Activated T-cell treated with anti-CD3 and anti-CD28 coated beads, Interleukin-2, amount 50 U/mL, for 72 hours (primary cell): ENCODE data around the gene SAMD1. TPM values are rescaled to one million over a fixed set of nuclear protein-coding genes. Genes with fewer than 3 reads are reported as not detected.
"Not testable (repeated sequence)": the region's sequence is repeated elsewhere in the genome, so short reads cannot be mapped to it uniquely, and the experiment has no call there.

ENCODE experiments used
- ATAC-seq, 2 donors: fragments of 150-1000 bp; cut with Tn5 transposase; replicated peaks in 1 of 2; 2 replicates each; pipeline ENCODE4 v1.10.0; 2021; ENCODE audit warnings: moderate library complexity in 2 of 2, mild to moderate bottlenecking in 1 of 2
- DNase-seq, 2 donors: peaks; one replicate each; pipeline ENCODE4 v3.0.0; 2021 to 2022; ENCODE audit warnings: mixed read lengths in 1 of 2
- H3K27ac Mint-ChIP-seq: one replicate; pipeline ENCODE4 v1.8.0; 2022; ENCODE audit warnings: mild to moderate bottlenecking, moderate library complexity, mixed read lengths
- H3K27me3 Mint-ChIP-seq: one replicate; pipeline ENCODE4 v1.8.0; 2022; ENCODE audit warnings: low read depth, mixed read lengths
- H3K36me3 Mint-ChIP-seq, 2 donors: one replicate each; pipeline ENCODE4 v1.8.0; 2022; ENCODE audit warnings: mixed read lengths in 2 of 2, mild to moderate bottlenecking in 1 of 2; ENCODE audit not compliant: insufficient read depth in 2 of 2
- H3K4me1 Mint-ChIP-seq: one replicate; pipeline ENCODE4 v1.8.0; 2022; ENCODE audit warnings: low read depth, mixed read lengths
- H3K4me3 Mint-ChIP-seq, 2 donors: one replicate each; pipeline ENCODE4 v1.8.0; 2022; ENCODE audit warnings: mild to moderate bottlenecking in 2 of 2, mixed read lengths in 2 of 2, moderate library complexity in 2 of 2
- H3K9me3 Mint-ChIP-seq, 2 donors: one replicate each; pipeline ENCODE4 v1.8.0; 2022; ENCODE audit warnings: mixed read lengths in 2 of 2
- total RNA-seq, 2 donors: library from RNA; stranded (reverse); gene quantifications; one replicate each; pipeline ENCODE4 v1.2.3, GENCODE V29; 2022

SAMD1 gene
- total RNA-seq, 2 donors from 2014 or later = 41.6 to 77.1 TPM

DNA sequence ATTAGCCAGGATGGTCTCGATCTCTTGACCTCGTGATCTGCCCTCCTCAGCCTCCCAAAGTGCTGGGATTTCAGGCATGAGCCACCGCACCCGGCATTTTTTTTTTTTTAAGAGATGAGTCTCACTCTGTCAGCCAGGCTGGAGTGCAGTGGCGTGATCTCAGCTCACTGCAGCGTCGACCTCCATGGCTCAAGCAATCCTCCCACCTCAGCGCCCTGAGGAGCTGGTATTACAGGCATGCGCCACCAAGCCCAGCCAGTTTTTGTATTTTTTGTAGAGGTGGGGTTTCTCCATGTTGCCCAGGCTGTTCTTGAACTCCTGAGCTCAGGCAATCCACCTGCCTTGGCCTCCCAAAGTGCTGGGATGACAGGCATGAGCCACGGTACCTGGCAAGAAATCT lies 42.7 kb downstream of the SAMD1 start:
- H3K36me3 Mint-ChIP-seq = peaks cover 13 to 33% of the 10 kb centered on the region in 2 donors
- not testable (repeated sequence) for H3K9me3 Mint-ChIP-seq, H3K4me1 Mint-ChIP-seq, DNase-seq, H3K4me3 Mint-ChIP-seq, H3K27me3 Mint-ChIP-seq, ATAC-seq, H3K27ac Mint-ChIP-seq

DNA sequence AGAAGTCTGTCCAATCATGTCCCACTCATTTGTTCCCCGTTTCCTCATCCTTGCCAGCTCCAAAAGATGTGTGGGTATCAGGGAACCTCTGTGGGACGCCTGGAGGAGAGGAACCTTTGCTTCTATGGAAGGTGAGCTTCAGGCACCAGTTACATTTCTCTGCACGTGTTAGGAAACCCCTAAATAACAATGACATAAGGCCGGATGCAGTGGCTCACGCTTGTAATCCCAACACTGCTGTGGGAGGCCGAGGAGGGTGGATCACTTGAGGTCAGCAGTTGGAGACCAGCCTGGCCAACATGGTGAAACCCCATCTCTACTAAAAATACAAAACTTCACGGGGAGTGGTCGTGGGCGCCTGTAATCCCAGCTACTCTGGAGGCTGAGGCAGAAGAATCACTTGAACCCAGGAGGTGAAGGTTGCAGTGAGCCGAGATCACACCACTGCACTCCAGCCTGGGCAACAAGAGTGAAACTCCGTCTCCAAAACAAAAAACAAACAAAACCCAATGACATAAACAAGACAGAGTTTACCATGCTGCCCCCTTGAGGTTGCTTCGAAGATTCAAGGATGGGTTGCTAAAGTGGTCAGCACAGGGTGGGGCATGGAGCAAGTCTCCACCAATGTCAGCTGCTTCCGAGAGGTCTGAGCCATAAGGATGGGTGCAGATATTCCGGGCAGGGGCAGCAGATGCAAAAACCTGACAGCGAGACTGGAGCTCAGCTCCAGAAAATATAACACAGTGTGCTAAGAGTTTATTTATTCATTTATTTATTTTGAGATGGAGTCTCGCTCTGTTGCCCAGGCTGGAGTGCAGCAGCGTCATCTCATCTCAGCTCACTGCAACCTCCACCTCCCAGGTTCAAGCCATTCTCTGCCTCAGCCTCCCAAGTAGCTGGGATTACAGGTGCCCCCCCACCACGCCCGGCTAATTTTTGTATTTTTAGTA lies 47.6 kb downstream of the SAMD1 start:
- not testable (repeated sequence) for H3K9me3 Mint-ChIP-seq, H3K4me3 Mint-ChIP-seq, H3K4me1 Mint-ChIP-seq, H3K27me3 Mint-ChIP-seq
- H3K36me3 Mint-ChIP-seq = peaks cover 2 to 15% of the 10 kb centered on the region in 2 donors
- peak overlapping the region; percentile 18 for H3K27ac Mint-ChIP-seq
- ATAC-seq (peak; percentile 58 to 67), DNase-seq (peak; percentile 36 to 50)

DNA sequence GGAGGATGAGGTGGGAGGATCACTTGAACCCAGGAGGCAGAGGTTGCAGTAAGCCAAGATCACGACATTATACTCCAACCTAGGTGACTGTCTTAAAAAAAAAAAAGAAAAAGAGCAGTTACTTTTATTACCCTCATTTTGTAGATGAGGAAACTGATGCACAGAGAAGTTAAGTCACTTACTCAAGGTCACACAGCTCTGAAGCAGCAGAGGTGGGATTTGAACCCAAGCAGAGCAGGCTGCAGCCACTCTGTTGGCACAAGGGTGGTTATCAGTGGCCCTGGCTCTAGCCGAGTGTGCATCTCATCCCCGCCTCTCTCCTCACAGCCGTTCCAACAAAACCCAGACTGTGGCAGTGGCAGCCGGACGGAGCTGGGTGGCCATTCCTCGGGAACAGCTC lies 51.4 kb downstream of the SAMD1 start:
- Mint-ChIP-seq H3K9me3 (no peaks in the 10 kb centered on the region), H3K4me3 (no peak overlapping the region), H3K27ac (no peak overlapping the region)

More for the DNA sequence above, 51.4 kb downstream of the SAMD1 start:
- no peaks in the 10 kb centered on the region for H3K27me3 Mint-ChIP-seq
- ATAC-seq (no peak), DNase-seq (no peak)
- peaks cover 2 to 22% of the 10 kb centered on the region in 2 donors for H3K36me3 Mint-ChIP-seq
- H3K4me1 Mint-ChIP-seq = peaks cover 14% of the 10 kb centered on the region

Other genes with a start within 250 kb of the SAMD1 start
- 1 to 10 TPM; 3.1 to 3.8 TPM for gene NANOS3, start 213.6 kb downstream of the SAMD1 start, total RNA-seq
- gene BRME1, start 184.6 kb downstream of the SAMD1 start, total RNA-seq = 10 to 100 TPM; 13.2 to 15.7 TPM
- gene CC2D1A, start 184.6 kb downstream of the SAMD1 start, total RNA-seq = 10 to 100 TPM; 39.4 to 44.7 TPM
- under 1 TPM in 1 of 2 donors, not detected in 1; 0.81 TPM for gene PODNL1, start 152.3 kb downstream of the SAMD1 start, total RNA-seq
- 10 to 100 TPM; 62.9 to 79.8 TPM for gene DCAF15, start 138.2 kb downstream of the SAMD1 start, total RNA-seq
- gene RFX1, start 84.4 kb downstream of the SAMD1 start, total RNA-seq = 10 to 100 TPM; 11.4 to 11.9 TPM
- not detected for gene RLN3, start 62.6 kb downstream of the SAMD1 start, total RNA-seq
- gene IL27RA, start 59.0 kb downstream of the SAMD1 start, total RNA-seq = 10 to 100 TPM; 67.0 to 75.2 TPM
- gene PALM3, start 28.7 kb downstream of the SAMD1 start, total RNA-seq = under 1 TPM in 1 of 2 donors, not detected in 1; 0.10 TPM
- gene MISP3, start 18.0 kb downstream of the SAMD1 start, total RNA-seq = 1 to 10 TPM; 4.6 to 5.8 TPM
- gene C19orf67, start 5.0 kb downstream of the SAMD1 start, total RNA-seq = not detected
- 10 to 100 TPM; 67.7 to 75.0 TPM for gene PRKACA, start 27.0 kb upstream of the SAMD1 start, total RNA-seq
- 10 to 100 TPM; 71.3 to 84.4 TPM for gene ASF1B, start 45.8 kb upstream of the SAMD1 start, total RNA-seq
- gene ADGRL1, start 115.4 kb upstream of the SAMD1 start, total RNA-seq = 10 to 100 TPM; 15.0 to 21.2 TPM